K562 (cell line): Measurements from ENCODE around the gene LCE2C. TPM values are rescaled to one million over a fixed set of nuclear protein-coding genes. Genes with fewer than 3 reads are reported as not detected.

Experiments
- ATAC-seq: fragments of 200-7000 bp; cut with Tn5 transposase; 3 replicates; pipeline ENCODE4 v1.9.1; 2020; ENCODE audit warnings: moderate library complexity
- BruUV-seq: library from RNA; stranded (reverse); fragments of 400-500 nt; replicated peaks from 2 replicates; lab custom pipeline; 2021; lab: Mats Ljungman, UMichigan
- CTCF ChIA-PET: fragments of 300-600 bp; formaldehyde crosslinking; extraction: SDS; loops from one replicate; lab custom pipeline; 2021; ENCODE audit warnings: low intra/inter-chr PET ratio; lab: Yijun Ruan, JAX
- POLR2A ChIA-PET: fragments of 300-600, 350-650 bp; sonication (Branson Sonifier 250); formaldehyde crosslinking; extraction: SDS; loops from one replicate; lab custom pipeline; 2021; ENCODE audit warnings: antibody characterized with exemption, inconsistent platforms; lab: Yijun Ruan, JAX
- DNase-seq, 4 experiments: peaks; one replicate each; pipeline versions ENCODE4 v3.0.0 to v3.0.0-alpha.2; 2011 to 2018; ENCODE audit warnings: low spot score in 3 of 4, mixed read lengths in 3 of 4; ENCODE audit errors: extremely low read depth in 1 of 4
- FAIRE-seq: peaks from 2 replicates; lab custom pipeline; 2011; peaks lifted over from hg19 to GRCh38; lab: Jason Lieb, UNC
- H2AFZ ChIP-seq: 2 replicates; pipeline ENCODE4 v1.6.0; 2011; ENCODE audit warnings: low read depth, low read length, control low read depth, inconsistent platforms
- H3K27ac ChIP-seq: fragments of 200-600 bp; 3 replicates; pipeline ENCODE4 v1.8.0; 2011; ENCODE audit warnings: low read depth, mild to moderate bottlenecking, control low read depth, inconsistent platforms, low read length, moderate library complexity, mixed read lengths; ENCODE audit errors: extremely low read depth
- H3K27me3 ChIP-seq, 2 experiments: fragments of 300-600 bp in 1 of 2; 2 replicates in 1 of 2; 3 replicates in 1 of 2; pipeline versions ENCODE4 v1.6.0 to v1.8.0; 2011; ENCODE audit warnings: inconsistent platforms in 2 of 2, low read length in 2 of 2, mild to moderate bottlenecking in 1 of 2, mixed read lengths in 1 of 2, moderate library complexity in 1 of 2; ENCODE audit not compliant: control insufficient read depth in 2 of 2, insufficient read depth in 2 of 2
- H3K36me3 ChIP-seq: fragments of 300-600 bp; 3 replicates; pipeline ENCODE4 v1.8.0; 2011; ENCODE audit warnings: mild to moderate bottlenecking, low read length, inconsistent platforms; ENCODE audit not compliant: control insufficient read depth, insufficient read depth
- H3K4me1 ChIP-seq, 2 experiments: fragments of 200-600 bp in 1 of 2; replicated peaks in 1 of 2; 2 replicates in 1 of 2; 3 replicates in 1 of 2; pipeline versions ENCODE4 v1.5.1 to v1.8.0; 2011; ENCODE audit warnings: inconsistent platforms in 2 of 2, low read length in 2 of 2, mild to moderate bottlenecking in 1 of 2, mixed read lengths in 1 of 2, moderate library complexity in 1 of 2; ENCODE audit not compliant: control insufficient read depth in 2 of 2, insufficient read depth in 2 of 2
- H3K4me2 ChIP-seq: 2 replicates; pipeline ENCODE4 v1.6.1; 2011; ENCODE audit warnings: low read length, control low read depth, inconsistent platforms, mixed read lengths; ENCODE audit not compliant: insufficient read depth
- H3K4me3 ChIP-seq: fragments of 200-600 bp; sonication (generic), shearing (Covaris generic); 2 replicates; pipeline ENCODE4 v1.5.1; 2016; ENCODE audit warnings: control low read depth, inconsistent platforms
- H3K79me2 ChIP-seq: fragments of 200-600 bp; 3 replicates; pipeline ENCODE4 v1.8.0; 2011; ENCODE audit warnings: low read length, inconsistent platforms; ENCODE audit not compliant: control insufficient read depth, insufficient read depth
- H3K9ac ChIP-seq, 2 experiments: 2 replicates each; pipeline versions ENCODE4 v1.6.0 to v1.6.1; 2011; ENCODE audit warnings: low read depth in 2 of 2, low read length in 2 of 2, control low read depth in 1 of 2, inconsistent platforms in 1 of 2, mild to moderate bottlenecking in 1 of 2, mixed read lengths in 1 of 2; ENCODE audit not compliant: insufficient read depth in 1 of 2
- H3K9me1 ChIP-seq: one replicate; pipeline ENCODE4 v1.6.0; 2011; ENCODE audit warnings: inconsistent platforms, mild to moderate bottlenecking, low read length, moderate library complexity; ENCODE audit not compliant: control insufficient read depth, insufficient read depth
- H3K9me3 ChIP-seq: replicated peaks from 2 replicates; pipeline ENCODE4 v1.5.1; 2011; ENCODE audit warnings: low read depth, low read length, inconsistent platforms; ENCODE audit not compliant: control insufficient read depth, insufficient read depth
- H4K20me1 ChIP-seq: replicated peaks from 2 replicates; pipeline ENCODE4 v1.6.1; 2011; ENCODE audit warnings: low read length, inconsistent platforms, mixed read lengths; ENCODE audit not compliant: control insufficient read depth, insufficient read depth
- CHD1 ChIP-seq: fragments of 200-600 bp; sonication (generic); IDR thresholded peaks from one replicate; pipeline ENCODE4 v1.6.1; 2012; ENCODE audit warnings: mild to moderate bottlenecking, moderate library complexity, low read length, inconsistent platforms
- ZNF407 ChIP-seq: fragments of 450-650 bp; IDR thresholded peaks from 2 replicates; pipeline ENCODE4 v1.6.1; 2016; ENCODE audit warnings: low read depth
- WGBS: fragments of 100-300 bp; shearing (Covaris generic); methylation state at CpG from one replicate; pipeline ENCODE4 v1.1.6; 2016; ENCODE audit warnings: low coverage, mixed read lengths; ENCODE audit not compliant: insufficient coverage; ENCODE audit errors: missing lambda C conversion rate; 5-methylcytosine and 5-hydroxymethylcytosine counted together
- in situ Hi-C: fragments of 300-500 bp; cut with MboI; formaldehyde crosslinking; loops from 4 replicates; pipeline ENCODE4 v1.15.0; 2018; ENCODE audit warnings: inconsistent platforms, mixed read lengths
- intact Hi-C: fragments of 100-400 bp; cut with micrococcal nuclease; formaldehyde crosslinking; loops from 2 replicates; pipeline ENCODE4 v1.14.2; 2022
- polyA plus RNA-seq, 8 experiments: library from polyadenylated mRNA; depleted of rRNA in 4 of 8; stranded (reverse) in 5 of 8; unstranded in 3 of 8; fragments of >200 nt; fragmentation: Nextera tagmentation in 2 of 8; fragmentation: Illumina TruSeq in 1 of 8; extraction: Ambion mirVana in 2 of 8; extraction: Trizol in 1 of 8; gene quantifications; 2 replicates each; pipeline versions ENCODE4 v1.2.1 to v1.2.3, GENCODE V29; 2011 to 2014; ENCODE audit warnings: inconsistent platforms in 1 of 8, missing spikeins in 1 of 8
- total RNA-seq, 7 experiments: library from RNA; depleted of rRNA in 6 of 7; stranded (reverse); fragments of >200 nt in 6 of 7; fragmentation: Illumina TruSeq in 2 of 7; extraction: Trizol in 2 of 7; gene quantifications; 2 replicates each; pipeline versions ENCODE4 v1.2.1 to v1.2.3, GENCODE V29; 2011 to 2021; ENCODE audit warnings: low replicate concordance in 1 of 7
- TF ChIP-seq, protein P1 (sequence below): fragments of 250-450 bp; sonication (Bioruptor Pico); IDR thresholded peaks from 2 replicates; pipeline ENCODE4 v1.8.0; 2022; ENCODE audit warnings: moderate library complexity, mild to moderate bottlenecking, inconsistent platforms
- TF ChIP-seq, protein P2 (sequence below): fragments of 250-450 bp; sonication (Bioruptor Pico); IDR thresholded peaks from 2 replicates; pipeline ENCODE4 v1.8.0; 2021; ENCODE audit warnings: mild to moderate bottlenecking, moderate library complexity

Gene LCE2C
- total and polyA plus RNA-seq, 9 of the 15 experiments (the other 6 are each of a cell fraction or from before 2014, with no cell fraction given): not detected

DNA sequence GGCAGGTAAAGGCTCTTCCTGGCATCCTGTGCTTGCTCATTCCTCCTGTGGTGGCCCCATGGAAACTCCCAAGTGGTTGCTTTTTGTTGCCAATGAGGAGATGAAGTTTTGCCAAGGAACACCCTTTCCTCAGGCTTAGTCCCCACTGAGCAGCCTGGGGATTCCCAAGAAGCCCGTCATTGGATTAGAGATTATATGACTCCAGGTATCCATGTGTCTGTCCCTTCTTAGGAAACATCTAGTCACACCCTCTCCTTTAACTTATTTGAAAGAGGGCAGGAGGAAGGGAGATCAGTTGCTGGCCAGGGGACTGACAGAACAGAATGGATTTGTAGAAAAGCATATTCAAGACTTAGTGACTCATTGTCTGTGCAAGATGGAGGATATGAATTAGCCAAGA lies 48.3 kb upstream of the LCE2C start (continued):
- no peak for TF ChIP-seq ZNF407

- no peaks in the 10 kb centered on the region for H3K36me3 ChIP-seq
- no peaks in the 10 kb centered on the region for H4K20me1 ChIP-seq
- in situ Hi-C loops: no loop called here
- no peak overlapping the region for H2AFZ ChIP-seq
- ChIA-PET POLR2A (no interaction called here), CTCF (no interaction called here)
- H3K79me2 ChIP-seq: no peaks in the 10 kb centered on the region
- H3K27ac ChIP-seq: no peak overlapping the region
- H3K9me3 ChIP-seq: no peaks in the 10 kb centered on the region
- no peak overlapping the region for H3K9ac ChIP-seq
- no peaks in the 10 kb centered on the region for H3K4me1 ChIP-seq
- FAIRE-seq: no peak
- intact Hi-C loops: no loop called here
- H3K4me3 ChIP-seq: no peak overlapping the region
- no peak for DNase-seq
- WGBS: 0% methylated on average over 3 of the region's 3 CpGs
- no peaks in the 10 kb centered on the region for H3K9me1 ChIP-seq
- TF ChIP-seq, protein P1, sequence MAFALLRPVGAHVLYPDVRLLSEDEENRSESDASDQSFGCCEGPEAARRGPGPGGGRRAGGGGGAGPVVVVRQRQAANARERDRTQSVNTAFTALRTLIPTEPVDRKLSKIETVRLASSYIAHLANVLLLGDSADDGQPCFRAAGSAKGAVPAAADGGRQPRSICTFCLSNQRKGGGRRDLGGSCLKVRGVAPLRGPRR (CRISPR knock-in tag): no peak
- TF ChIP-seq, protein P2, sequence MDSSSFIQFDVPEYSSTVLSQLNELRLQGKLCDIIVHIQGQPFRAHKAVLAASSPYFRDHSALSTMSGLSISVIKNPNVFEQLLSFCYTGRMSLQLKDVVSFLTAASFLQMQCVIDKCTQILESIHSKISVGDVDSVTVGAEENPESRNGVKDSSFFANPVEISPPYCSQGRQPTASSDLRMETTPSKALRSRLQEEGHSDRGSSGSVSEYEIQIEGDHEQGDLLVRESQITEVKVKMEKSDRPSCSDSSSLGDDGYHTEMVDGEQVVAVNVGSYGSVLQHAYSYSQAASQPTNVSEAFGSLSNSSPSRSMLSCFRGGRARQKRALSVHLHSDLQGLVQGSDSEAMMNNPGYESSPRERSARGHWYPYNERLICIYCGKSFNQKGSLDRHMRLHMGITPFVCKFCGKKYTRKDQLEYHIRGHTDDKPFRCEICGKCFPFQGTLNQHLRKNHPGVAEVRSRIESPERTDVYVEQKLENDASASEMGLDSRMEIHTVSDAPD (CRISPR knock-in tag): no peak
- no peak for TF ChIP-seq CHD1
- TF ChIP-seq, all 486 proteins: peak for 0
- no peak for ATAC-seq
- H3K27me3 ChIP-seq: no peaks in the 10 kb centered on the region
- no peak overlapping the region for H3K4me2 ChIP-seq
- BruUV-seq: no TSS peak
These were observed 44.5 kb upstream of the LCE2C start for GRCh38 chr1:152630596-152630995.
